HUES48 (cell line): ENCODE measurements around the gene SHC3.

ENCODE experiments used
- H3K27ac ChIP-seq: one replicate; pipeline ENCODE4 v1.7.0; 2013; ENCODE audit warnings: low read depth, low read length, inconsistent platforms
- H3K27me3 ChIP-seq: 2 replicates; pipeline ENCODE4 v1.6.1; 2013; ENCODE audit warnings: mild to moderate bottlenecking, low read length; ENCODE audit not compliant: control insufficient read depth, insufficient read depth
- H3K36me3 ChIP-seq: 2 replicates; pipeline ENCODE4 v1.6.1; 2013; ENCODE audit warnings: low read length; ENCODE audit not compliant: control insufficient read depth, insufficient read depth
- H3K4me1 ChIP-seq: 2 replicates; pipeline ENCODE4 v1.6.1; 2013; ENCODE audit warnings: mild to moderate bottlenecking, low read length; ENCODE audit not compliant: control insufficient read depth, insufficient read depth
- H3K4me3 ChIP-seq: 2 replicates; pipeline ENCODE4 v1.5.1; 2013; ENCODE audit warnings: mild to moderate bottlenecking, low read depth, low read length
- H3K9ac ChIP-seq: 2 replicates; pipeline ENCODE4 v1.6.1; 2013; ENCODE audit warnings: mild to moderate bottlenecking, low read depth, low read length, moderate library complexity
- H3K9me3 ChIP-seq: 2 replicates; pipeline ENCODE4 v1.6.1; 2013; ENCODE audit warnings: low read length; ENCODE audit not compliant: control insufficient read depth, insufficient read depth

SHC3 gene

DNA sequence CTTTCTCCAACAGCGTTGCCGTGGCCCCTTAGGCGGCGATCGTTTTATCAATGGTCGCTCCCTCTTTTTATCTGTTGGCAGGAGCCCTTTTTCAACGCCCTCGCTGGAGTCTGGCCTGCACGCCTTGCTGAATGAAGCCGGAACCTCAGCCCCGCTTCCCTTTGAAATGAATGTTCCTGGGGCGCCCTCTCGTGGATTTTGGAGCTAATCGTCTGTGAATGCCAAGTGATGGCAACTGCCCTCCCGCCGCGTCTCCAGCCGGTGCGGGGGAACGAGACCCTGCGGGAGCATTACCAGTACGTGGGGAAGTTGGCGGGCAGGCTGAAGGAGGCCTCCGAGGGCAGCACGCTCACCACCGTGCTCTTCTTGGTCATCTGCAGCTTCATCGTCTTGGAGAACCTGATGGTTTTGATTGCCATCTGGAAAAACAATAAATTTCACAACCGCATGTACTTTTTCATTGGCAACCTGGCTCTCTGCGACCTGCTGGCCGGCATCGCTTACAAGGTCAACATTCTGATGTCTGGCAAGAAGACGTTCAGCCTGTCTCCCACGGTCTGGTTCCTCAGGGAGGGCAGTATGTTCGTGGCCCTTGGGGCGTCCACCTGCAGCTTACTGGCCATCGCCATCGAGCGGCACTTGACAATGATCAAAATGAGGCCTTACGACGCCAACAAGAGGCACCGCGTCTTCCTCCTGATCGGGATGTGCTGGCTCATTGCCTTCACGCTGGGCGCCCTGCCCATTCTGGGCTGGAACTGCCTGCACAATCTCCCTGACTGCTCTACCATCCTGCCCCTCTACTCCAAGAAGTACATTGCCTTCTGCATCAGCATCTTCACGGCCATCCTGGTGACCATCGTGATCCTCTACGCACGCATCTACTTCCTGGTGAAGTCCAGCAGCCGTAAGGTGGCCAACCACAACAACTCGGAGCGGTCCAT is 177.4 kb downstream of the SHC3 start:
- H3K9ac ChIP-seq, result no peak overlapping the region
- no peaks in the 10 kb centered on the region for H3K27me3 ChIP-seq
- H3K36me3 ChIP-seq, result peaks cover 13% of the 10 kb centered on the region
- no peaks in the 10 kb centered on the region for H3K9me3 ChIP-seq
- H3K4me3 ChIP-seq, result no peak overlapping the region
- no peak overlapping the region for H3K27ac ChIP-seq
- peaks cover 6% of the 10 kb centered on the region; the same call in 1 of the 2 replicates for H3K4me1 ChIP-seq

DNA sequence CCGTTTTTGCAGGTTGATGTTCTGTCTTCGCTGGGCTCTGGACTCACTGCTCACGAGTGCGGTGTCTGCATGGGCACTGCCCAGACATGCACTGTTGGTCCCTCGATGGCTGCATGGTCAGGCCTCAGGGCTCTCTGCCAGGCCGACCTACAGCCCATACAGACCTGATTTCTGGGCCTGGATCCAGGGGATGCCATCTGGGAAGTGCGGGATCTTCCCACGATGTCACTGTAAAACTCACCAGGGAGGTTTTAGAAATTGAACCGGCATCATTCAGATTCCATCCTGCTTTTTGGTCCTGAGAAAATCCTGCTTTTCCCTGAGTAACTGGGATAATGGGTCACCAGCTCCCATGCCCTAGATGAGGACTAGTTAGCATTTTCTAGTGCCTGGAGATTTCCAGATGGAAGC is 178.2 kb downstream of the SHC3 start:
- Histone ChIP-seq H3K9me3 (no peaks in the 10 kb centered on the region), H3K36me3 (peaks cover 16% of the 10 kb centered on the region), H3K4me1 (peaks cover 6% of the 10 kb centered on the region; the same call in 1 of the 2 replicates), H3K27ac (no peak overlapping the region), H3K4me3 (no peak overlapping the region), H3K27me3 (no peaks in the 10 kb centered on the region), H3K9ac (no peak overlapping the region)

DNA sequence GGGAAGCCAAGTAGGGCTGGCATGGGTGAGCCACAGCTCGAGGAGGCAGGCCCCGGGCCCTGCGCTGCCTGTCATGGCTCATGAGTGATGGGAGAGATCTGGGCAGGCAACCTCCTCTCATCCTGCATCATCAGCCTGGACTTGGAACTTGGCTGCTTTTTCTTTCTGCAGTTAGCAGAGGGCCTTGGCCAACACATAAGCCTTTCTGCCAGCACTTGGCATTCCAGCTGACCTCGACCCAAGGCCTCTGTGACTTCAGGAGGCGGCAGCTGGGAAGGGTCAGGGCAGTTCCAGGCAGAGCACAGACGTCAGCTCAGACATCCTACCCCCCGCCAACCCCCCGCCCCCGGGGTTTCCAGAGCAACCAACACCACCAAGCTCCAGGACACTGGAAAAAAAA is 179.7 kb downstream of the SHC3 start:
- H3K4me1 ChIP-seq, result peaks cover 6% of the 10 kb centered on the region; the same call in 1 of the 2 replicates
- no peak overlapping the region for H3K27ac ChIP-seq
- H3K9ac ChIP-seq, result no peak overlapping the region
- H3K4me3 ChIP-seq, result no peak overlapping the region
- H3K36me3 ChIP-seq, result peaks cover 16% of the 10 kb centered on the region
- no peaks in the 10 kb centered on the region for H3K9me3 ChIP-seq
- no peaks in the 10 kb centered on the region for H3K27me3 ChIP-seq

DNA sequence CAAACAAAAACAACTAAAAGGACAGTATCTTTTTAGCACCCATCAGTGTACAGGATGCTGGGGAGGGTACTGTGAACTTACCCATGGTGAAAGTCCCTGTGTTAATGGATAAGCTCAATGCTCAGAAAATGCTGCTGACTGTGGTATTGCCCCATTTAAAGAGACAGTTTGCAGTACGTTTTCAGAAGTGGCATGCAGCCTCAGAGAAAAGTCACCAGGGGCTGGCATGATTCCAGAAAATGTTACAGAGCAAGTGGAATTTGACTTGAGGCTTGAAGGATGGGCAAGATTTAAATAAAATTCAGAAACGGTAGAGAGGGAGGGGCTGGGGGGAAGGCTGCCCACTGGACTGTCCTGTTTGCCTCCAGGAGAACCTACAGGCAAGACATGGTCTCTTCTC is 180.1 kb downstream of the SHC3 start:
- Histone ChIP-seq H3K9ac (no peak overlapping the region), H3K27me3 (no peaks in the 10 kb centered on the region), H3K9me3 (no peaks in the 10 kb centered on the region), H3K36me3 (peaks cover 16% of the 10 kb centered on the region), H3K4me3 (no peak overlapping the region), H3K27ac (no peak overlapping the region), H3K4me1 (peaks cover 6% of the 10 kb centered on the region; the same call in 1 of the 2 replicates)

DNA sequence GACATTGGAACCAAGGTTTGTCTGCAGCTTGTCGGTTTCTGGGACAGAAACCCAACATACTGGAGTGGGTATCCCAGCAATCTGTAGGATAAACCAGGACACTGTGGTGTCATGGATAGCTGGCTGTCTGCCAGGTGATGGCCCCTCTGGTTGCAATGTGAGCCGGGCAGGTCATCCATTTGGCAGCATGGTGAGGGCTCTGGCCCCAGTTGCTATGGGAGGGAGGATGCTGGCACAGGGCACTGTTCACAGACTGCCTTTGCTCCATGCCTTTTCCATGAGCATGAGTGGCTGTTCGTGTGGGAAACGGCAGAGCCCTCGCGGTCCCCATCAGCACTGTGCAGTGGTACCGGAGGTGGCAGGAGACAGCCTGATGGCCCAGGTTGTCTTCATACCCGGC is 181.0 kb downstream of the SHC3 start:
- Histone ChIP-seq H3K9ac (no peak overlapping the region), H3K9me3 (no peaks in the 10 kb centered on the region), H3K36me3 (peaks cover 14% of the 10 kb centered on the region), H3K27ac (no peak overlapping the region), H3K4me1 (peaks cover 6% of the 10 kb centered on the region; the same call in 1 of the 2 replicates), H3K4me3 (no peak overlapping the region), H3K27me3 (peaks cover 3% of the 10 kb centered on the region)

DNA sequence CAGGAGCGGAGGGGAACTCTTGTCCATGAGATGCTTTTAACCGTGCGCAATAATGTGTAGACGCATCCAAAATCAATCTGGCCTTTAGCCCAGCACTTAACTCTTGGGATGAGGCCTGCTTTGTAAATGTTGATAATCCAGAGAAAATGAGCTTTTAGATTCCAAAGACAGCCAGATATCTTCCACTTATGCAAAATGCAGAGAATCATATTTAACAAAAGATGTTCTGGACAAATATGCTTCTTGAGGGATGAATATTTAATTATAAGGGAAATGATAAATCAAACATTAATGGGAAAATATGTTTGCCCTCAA is 181.7 kb downstream of the SHC3 start:
- Histone ChIP-seq H3K36me3 (peaks cover 10% of the 10 kb centered on the region; the same call in 1 of the 2 replicates), H3K27ac (no peak overlapping the region), H3K4me3 (no peak overlapping the region), H3K9me3 (no peaks in the 10 kb centered on the region), H3K4me1 (peaks cover 6% of the 10 kb centered on the region), H3K27me3 (peaks cover 10% of the 10 kb centered on the region), H3K9ac (no peak overlapping the region)

DNA sequence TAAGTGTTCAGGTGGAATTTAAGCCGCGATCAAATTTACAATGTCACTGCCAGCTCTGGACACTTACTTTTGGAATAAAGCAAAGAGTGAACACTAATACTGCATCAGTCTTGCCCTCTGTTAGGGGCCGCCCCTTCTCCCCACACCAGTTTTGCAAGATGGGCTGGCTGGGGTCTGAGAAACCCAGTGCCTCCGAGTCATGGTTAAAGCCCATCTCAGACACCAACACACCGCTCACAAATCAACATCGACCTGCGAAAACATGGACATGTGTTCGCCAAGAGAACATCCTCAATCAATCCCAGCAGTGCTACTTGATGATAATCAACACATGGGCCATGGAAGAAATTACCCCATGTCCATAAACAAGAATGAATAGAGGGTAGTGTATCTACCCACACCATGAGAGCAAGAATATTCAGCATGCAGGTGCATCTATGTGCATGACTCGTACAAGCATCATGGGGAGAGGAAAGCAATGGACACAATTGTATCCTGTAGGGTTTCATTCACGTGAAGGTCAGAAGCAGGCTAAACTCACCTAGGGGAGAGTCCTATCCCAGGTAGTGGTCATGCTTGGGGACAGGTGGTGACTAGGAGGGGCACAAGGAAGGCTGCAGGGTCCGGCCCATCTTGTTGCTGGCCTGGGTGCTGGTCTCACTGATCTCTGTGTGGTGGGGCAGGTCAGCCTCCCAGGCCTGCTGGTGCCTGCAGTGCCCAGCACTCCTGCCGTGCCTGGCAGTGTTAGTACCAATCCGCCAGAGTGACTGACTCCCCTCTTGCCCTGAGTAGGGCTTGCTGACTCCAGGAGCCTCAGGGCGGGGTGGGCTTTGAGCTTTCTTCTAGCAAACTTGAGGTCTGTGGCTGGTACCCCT is 182.3 kb downstream of the SHC3 start:
- Histone ChIP-seq H3K27me3 (peaks cover 10% of the 10 kb centered on the region), H3K36me3 (peaks cover 5% of the 10 kb centered on the region; the same call in 1 of the 2 replicates), H3K27ac (no peak overlapping the region), H3K4me3 (no peak overlapping the region), H3K4me1 (peaks cover 6% of the 10 kb centered on the region), H3K9me3 (no peaks in the 10 kb centered on the region), H3K9ac (no peak overlapping the region)

DNA sequence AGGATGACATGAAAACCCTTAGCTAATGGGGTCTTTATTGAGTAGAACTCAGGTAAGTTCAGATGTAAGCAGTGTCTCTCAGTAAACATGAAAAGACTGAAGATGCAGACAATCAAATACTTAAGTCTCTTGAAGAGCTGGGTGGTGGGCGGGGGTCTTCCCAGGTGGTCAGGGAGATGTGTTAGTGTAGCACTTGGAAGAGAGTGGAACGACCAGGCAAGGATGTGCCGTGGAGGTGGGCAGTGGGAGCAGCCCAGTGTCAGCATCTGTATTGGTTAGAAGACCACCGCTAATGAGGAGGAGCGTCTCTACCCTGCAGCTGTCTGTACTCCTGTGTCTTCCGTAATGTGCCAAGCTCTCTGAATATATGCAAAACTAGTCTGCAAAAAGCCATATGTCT is 183.0 kb downstream of the SHC3 start:
- Histone ChIP-seq H3K9me3 (no peaks in the 10 kb centered on the region), H3K4me3 (no peak overlapping the region), H3K4me1 (peaks cover 4% of the 10 kb centered on the region), H3K9ac (no peak overlapping the region), H3K36me3 (peaks cover 5% of the 10 kb centered on the region; the same call in 1 of the 2 replicates), H3K27me3 (peaks cover 10% of the 10 kb centered on the region), H3K27ac (no peak overlapping the region)

DNA sequence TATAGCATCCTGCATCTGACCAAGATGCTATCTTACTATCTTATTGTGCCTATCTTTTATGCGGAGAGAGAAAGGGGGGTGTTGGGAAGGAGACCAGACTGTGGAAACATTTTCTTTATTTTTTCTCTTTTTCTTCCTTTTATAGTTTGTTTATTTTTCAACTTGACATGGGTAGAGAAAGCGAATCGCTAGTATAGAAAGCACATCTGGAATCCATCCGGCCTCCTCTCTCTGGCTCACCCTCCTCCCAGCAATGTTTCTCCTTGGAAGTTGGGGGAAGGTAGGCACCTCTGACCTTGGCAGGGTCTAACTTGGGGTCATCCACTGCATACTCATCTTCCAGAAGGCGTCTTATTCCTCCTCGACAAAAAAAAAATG is 183.4 kb downstream of the SHC3 start:
- no peaks in the 10 kb centered on the region; the same call in 1 of the 2 replicates for H3K4me1 ChIP-seq
- no peaks in the 10 kb centered on the region for H3K9me3 ChIP-seq
- H3K4me3 ChIP-seq, result no peak overlapping the region
- H3K27ac ChIP-seq, result no peak overlapping the region
- peaks cover 10% of the 10 kb centered on the region for H3K27me3 ChIP-seq
- no peak overlapping the region for H3K9ac ChIP-seq
- H3K36me3 ChIP-seq, result peaks cover 5% of the 10 kb centered on the region; the same call in 1 of the 2 replicates

DNA sequence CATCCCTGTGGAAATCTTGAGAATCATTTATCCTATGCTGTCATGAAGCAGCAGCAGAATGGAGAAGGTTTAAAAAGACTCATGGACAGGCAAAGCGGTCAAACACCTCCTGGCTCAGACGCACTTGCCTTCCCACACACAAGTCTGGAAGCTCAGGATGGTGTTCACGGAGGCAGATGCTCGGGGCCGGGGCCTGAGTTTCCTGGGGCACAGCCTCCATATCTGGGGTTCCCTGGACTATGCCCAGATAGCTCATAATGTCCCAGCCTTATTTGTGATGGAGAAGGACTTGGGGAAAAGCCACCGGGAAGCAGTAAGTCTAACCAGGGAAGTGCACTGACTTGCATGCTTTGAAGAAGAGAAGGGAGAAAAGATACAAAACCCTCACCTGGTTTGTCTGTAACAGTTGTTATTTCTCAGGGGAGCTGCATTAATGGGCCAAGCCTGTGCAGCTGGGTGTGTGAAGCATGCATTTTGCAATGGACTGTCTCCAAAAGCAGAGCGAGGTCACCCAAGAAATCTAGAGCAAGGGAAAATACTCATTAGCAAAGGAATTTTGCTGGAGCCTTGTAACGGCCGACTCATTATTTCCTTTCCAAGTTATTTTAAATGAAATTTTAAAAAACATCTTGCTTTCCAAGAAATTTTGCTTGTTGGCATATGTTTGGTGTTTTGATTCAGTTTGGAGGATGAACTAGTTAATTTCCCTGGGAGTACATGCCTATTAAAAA is 184.0 kb downstream of the SHC3 start:
- Histone ChIP-seq H3K4me1 (peaks cover 5% of the 10 kb centered on the region), H3K9ac (no peak overlapping the region), H3K36me3 (peaks cover 5% of the 10 kb centered on the region; the same call in 1 of the 2 replicates), H3K9me3 (no peaks in the 10 kb centered on the region), H3K27me3 (peaks cover 14% of the 10 kb centered on the region), H3K27ac (no peak overlapping the region), H3K4me3 (no peak overlapping the region)
